SK-N-SH (cell line): Measurements from ENCODE around the gene PNMA6E. TPM values are rescaled to one million over a fixed set of nuclear protein-coding genes. Genes with fewer than 3 reads are reported as not detected.

Source experiments
- CTCF ChIA-PET: fragments of 300-600, 350-600 bp; formaldehyde crosslinking; extraction: SDS; loops from one replicate; lab custom pipeline; 2021; lab: Yijun Ruan, JAX
- POLR2A ChIA-PET: fragments of 350-600 bp; sonication (Branson Sonifier 250); formaldehyde crosslinking; extraction: SDS; loops from one replicate; lab custom pipeline; 2020; ENCODE audit warnings: antibody characterized with exemption, inconsistent platforms; lab: Yijun Ruan, JAX
- DNase-seq: peaks from one replicate; pipeline ENCODE4 v3.0.0; 2012
- H2AFZ ChIP-seq: fragments of 200-600 bp; sonication (generic); 2 replicates; pipeline ENCODE4 v1.8.1; 2016; ENCODE audit warnings: antibody characterized with exemption, mild to moderate bottlenecking, low read depth
- H3F3A ChIP-seq: fragments of 200-600 bp; sonication (generic); replicated peaks from 2 replicates; pipeline ENCODE3; 2016; ENCODE audit warnings: antibody characterized with exemption, mild to moderate bottlenecking; ENCODE audit not compliant: insufficient read depth
- H3K27ac ChIP-seq, 2 experiments: fragments of 200-500 bp in 1 of 2; fragments of 200-600 bp in 1 of 2; sonication (Bioruptor generic) in 1 of 2; sonication (generic), shearing (Covaris generic) in 1 of 2; 2 replicates each; pipeline versions ENCODE4 v1.5.1 to v1.6.1; 2014 to 2016; ENCODE audit warnings: low read depth in 2 of 2, inconsistent platforms in 1 of 2, low read length in 1 of 2, mild to moderate bottlenecking in 1 of 2, mixed read lengths in 1 of 2
- H3K27me3 ChIP-seq: fragments of 200-600 bp; sonication (generic), shearing (Covaris generic); 2 replicates; pipeline ENCODE4 v1.6.1; 2016; ENCODE audit warnings: mixed run types; ENCODE audit not compliant: insufficient read depth
- H3K36me3 ChIP-seq, 2 experiments: fragments of 200-500 bp in 1 of 2; fragments of 200-600 bp in 1 of 2; sonication (Bioruptor generic) in 1 of 2; sonication (generic) in 1 of 2; replicated peaks in 1 of 2; 2 replicates each; pipeline versions ENCODE3 to v1.5.1; 2014 to 2016; ENCODE audit warnings: low read length in 1 of 2, mild to moderate bottlenecking in 1 of 2; ENCODE audit not compliant: insufficient read depth in 2 of 2, control insufficient read depth in 1 of 2
- H3K4me1 ChIP-seq, 2 experiments: fragments of 200-500 bp in 1 of 2; fragments of 200-600 bp in 1 of 2; sonication (Bioruptor generic) in 1 of 2; sonication (generic), shearing (Covaris generic) in 1 of 2; 2 replicates each; pipeline versions ENCODE4 v1.5.1 to v1.6.1; 2014 to 2016; ENCODE audit warnings: low read depth in 1 of 2, low read length in 1 of 2, mixed run types in 1 of 2; ENCODE audit not compliant: insufficient read depth in 2 of 2, control insufficient read depth in 1 of 2
- H3K4me2 ChIP-seq: fragments of 200-600 bp; sonication (generic), shearing (Covaris generic); 2 replicates; pipeline ENCODE4 v1.6.1; 2017; ENCODE audit warnings: mixed run types
- H3K4me3 ChIP-seq, 2 experiments: fragments of 200-500 bp in 1 of 2; fragments of 200-600 bp in 1 of 2; sonication (Bioruptor generic) in 1 of 2; sonication (generic), shearing (Covaris generic) in 1 of 2; 2 replicates each; pipeline versions ENCODE4 v1.5.1 to v1.8.1; 2014 to 2016; ENCODE audit warnings: low read depth in 2 of 2, inconsistent platforms in 1 of 2, low read length in 1 of 2, mild to moderate bottlenecking in 1 of 2, mixed read lengths in 1 of 2, moderate library complexity in 1 of 2
- H3K79me2 ChIP-seq: fragments of 200-600 bp; sonication (generic); 2 replicates; pipeline ENCODE4 v1.8.1; 2017; ENCODE audit warnings: mild to moderate bottlenecking; ENCODE audit not compliant: insufficient read depth
- H3K9ac ChIP-seq: fragments of 200-600 bp; sonication (generic); 2 replicates; pipeline ENCODE4 v1.6.1; 2017; ENCODE audit warnings: mixed run types
- H3K9me2 ChIP-seq: fragments of 200-600 bp; sonication (generic); 2 replicates; pipeline ENCODE4 v1.6.1; 2017; ENCODE audit warnings: mixed run types
- H3K9me3 ChIP-seq: fragments of 200-600 bp; sonication (generic); 2 replicates; pipeline ENCODE4 v1.6.1; 2017; ENCODE audit warnings: mixed run types, mild to moderate bottlenecking, moderate library complexity
- H4K20me1 ChIP-seq: fragments of 200-600 bp; sonication (generic); 2 replicates; pipeline ENCODE4 v1.6.1; 2017; ENCODE audit warnings: mild to moderate bottlenecking, mixed run types; ENCODE audit not compliant: insufficient read depth
- ELF1 ChIP-seq: IDR thresholded peaks from 2 replicates; pipeline ENCODE4 v1.4.0; 2012
- FOSL2 ChIP-seq: IDR thresholded peaks from 2 replicates; pipeline ENCODE4 v1.4.0; 2012; ENCODE audit warnings: low read depth, mild to moderate bottlenecking, moderate library complexity, borderline replicate concordance
- FOXJ3 ChIP-seq: sonication (generic); formaldehyde crosslinking; IDR thresholded peaks from 2 replicates; pipeline ENCODE4 v1.5.1; 2020; ENCODE audit warnings: mild to moderate bottlenecking, missing genetic modification reagents
- GATA2 ChIP-seq: sonication (generic); formaldehyde crosslinking; IDR thresholded peaks from 2 replicates; pipeline ENCODE4 v1.5.0; 2020; ENCODE audit warnings: mild to moderate bottlenecking, missing genetic modification reagents
- IRF3 ChIP-seq: fragments of 150-350 bp; IDR thresholded peaks from 2 replicates; pipeline ENCODE4 v1.6.1; 2016; ENCODE audit warnings: mild to moderate bottlenecking, low read depth, low read length
- MEF2A ChIP-seq: IDR thresholded peaks from 2 replicates; pipeline ENCODE4 v1.4.0; 2012; ENCODE audit warnings: low read depth, borderline replicate concordance
- MXI1 ChIP-seq: IDR thresholded peaks from 2 replicates; pipeline ENCODE4 v1.6.1; 2012; ENCODE audit warnings: mild to moderate bottlenecking, low read depth, low read length, improper control_type of control experiment
- POLR2AphosphoS5 ChIP-seq: IDR thresholded peaks from 2 replicates; pipeline ENCODE4 v1.6.1; 2012; ENCODE audit warnings: low read depth, low read length
- RAD21 ChIP-seq: IDR thresholded peaks from 2 replicates; pipeline ENCODE4 v1.6.1; 2012; ENCODE audit warnings: mild to moderate bottlenecking, low read length
- RFX5 ChIP-seq: IDR thresholded peaks from 2 replicates; pipeline ENCODE4 v1.6.1; 2012; ENCODE audit warnings: mild to moderate bottlenecking, improper control_type of control experiment, low read length
- SMC3 ChIP-seq: IDR thresholded peaks from 2 replicates; pipeline ENCODE4 v1.6.1; 2012; ENCODE audit warnings: low read depth, low read length, improper control_type of control experiment
- TAF1 ChIP-seq: IDR thresholded peaks from 2 replicates; pipeline ENCODE4 v1.6.1; 2012; ENCODE audit warnings: low read depth, mild to moderate bottlenecking, low read length, moderate library complexity, borderline replicate concordance
- TCF12 ChIP-seq: IDR thresholded peaks from 2 replicates; pipeline ENCODE4 v1.4.0; 2012
- TEAD4 ChIP-seq: IDR thresholded peaks from 2 replicates; pipeline ENCODE4 v1.4.0; 2012; ENCODE audit warnings: mild to moderate bottlenecking, borderline replicate concordance; ENCODE audit not compliant: insufficient read depth
- USF1 ChIP-seq: IDR thresholded peaks from 2 replicates; pipeline ENCODE4 v1.4.0; 2012; ENCODE audit warnings: low read depth, borderline replicate concordance
- YY1 ChIP-seq: IDR thresholded peaks from 2 replicates; pipeline ENCODE4 v1.4.0; 2012; ENCODE audit warnings: low read depth, mild to moderate bottlenecking
- WGBS: methylation state at CpG from one replicate; pipeline ENCODE4 v1.1.6; 2017; ENCODE audit warnings: low lambda C conversion rate; 5-methylcytosine and 5-hydroxymethylcytosine counted together
- polyA plus RNA-seq, 3 experiments: library from polyadenylated mRNA; depleted of rRNA; stranded (reverse); fragments of >200 nt; gene quantifications; 2 replicates each; pipeline ENCODE4 v1.2.3, GENCODE V29; 2012

The PNMA6E gene
- polyA plus RNA-seq, 1 of the 3 experiments (the other 2 are of a cell fraction), result not detected

GRCh38 chrX:153448556-153449367, 47.6 kb upstream of the PNMA6E start:
- peaks cover 21% of the 10 kb centered on the region for H3K27me3 ChIP-seq
- H4K20me1 ChIP-seq, result no peaks in the 10 kb centered on the region
- no peaks in the 10 kb centered on the region for H3F3A ChIP-seq
- H3K4me3 ChIP-seq, result no peak overlapping the region
- H3K9me3 ChIP-seq, result no peaks in the 10 kb centered on the region
- H3K4me2 ChIP-seq, result no peak overlapping the region
- 45% methylated on average over 18 of the region's 21 CpGs for WGBS
- no peaks in the 10 kb centered on the region for H3K4me1 ChIP-seq
- TF ChIP-seq USF1 (no peak), GATA2 (CRISPR knock-in tag) (no peak), POLR2AphosphoS5 (no peak), FOXJ3 (no peak), IRF3 (no peak), RAD21 (no peak), MEF2A (no peak), TEAD4 (no peak), YY1 (no peak)
- no peak overlapping the region for H2AFZ ChIP-seq
- H3K9ac ChIP-seq, result no peak overlapping the region
- no peak overlapping the region for H3K27ac ChIP-seq
- H3K36me3 ChIP-seq, result peaks cover 0 to 2% of the 10 kb centered on the region in 2 experiments
- H3K79me2 ChIP-seq, result no peaks in the 10 kb centered on the region
- no peaks in the 10 kb centered on the region for H3K9me2 ChIP-seq
- DNase-seq, result no peak
- CTCF ChIA-PET, result interaction anchor here (1.0 to 1.3 kb wide), 3 partner anchors 10 to 58 kb away, joined by 3 to 4 read pairs (median 4); no protein-coding TSS in a partner anchor
- POLR2A ChIA-PET, result no interaction called here

GRCh38 chrX:153447581-153447960, 46.4 kb upstream of the PNMA6E start:
- Histone ChIP-seq H3F3A (no peaks in the 10 kb centered on the region), H3K36me3 (peaks cover 0 to 2% of the 10 kb centered on the region in 2 experiments), H3K27me3 (peaks cover 26% of the 10 kb centered on the region), H2AFZ (no peak overlapping the region), H3K4me1 (no peaks in the 10 kb centered on the region), H3K4me3 (no peak overlapping the region), H3K4me2 (no peak overlapping the region), H3K27ac (no peak overlapping the region), H3K9ac (no peak overlapping the region), H3K9me2 (no peaks in the 10 kb centered on the region), H4K20me1 (no peaks in the 10 kb centered on the region), H3K9me3 (no peaks in the 10 kb centered on the region), H3K79me2 (no peaks in the 10 kb centered on the region)
- no peak for DNase-seq
- ChIA-PET POLR2A (no interaction called here), CTCF (no interaction called here)
- 78% methylated on average over 7 of the region's 8 CpGs for WGBS
- no peak for TF ChIP-seq TCF12
- TF ChIP-seq TEAD4, result no peak
- TF ChIP-seq SMC3, result no peak
- TF ChIP-seq FOSL2, result no peak
- no peak for TF ChIP-seq RFX5
- TF ChIP-seq MXI1, result no peak
- TF ChIP-seq RAD21, result no peak
- no peak for TF ChIP-seq TAF1
- TF ChIP-seq IRF3, result no peak
- no peak for TF ChIP-seq FOXJ3
- TF ChIP-seq YY1, result no peak
- no peak for TF ChIP-seq ELF1
- no peak for TF ChIP-seq GATA2 (CRISPR knock-in tag)
